HEK293 (cell line): ENCODE results near the gene QPCT.

Source experiments
- CTCF ChIP-seq: fragments of 450-650 bp; formaldehyde crosslinking; IDR thresholded peaks from 2 replicates; pipeline ENCODE4 v1.5.1; 2016; ENCODE audit warnings: missing biosample characterization, missing genetic modification characterization
- ELK4 ChIP-seq: IDR thresholded peaks from 2 replicates; pipeline ENCODE4 v1.6.1; 2011; ENCODE audit warnings: mild to moderate bottlenecking, low read depth, low read length, borderline replicate concordance
- KLF16 ChIP-seq: fragments of 450-650 bp; formaldehyde crosslinking; IDR thresholded peaks from 2 replicates; pipeline ENCODE4 v1.5.1; 2017; ENCODE audit warnings: missing biosample characterization, missing genetic modification characterization
- OVOL3 ChIP-seq: fragments of 450-650 bp; formaldehyde crosslinking; IDR thresholded peaks from 2 replicates; pipeline ENCODE4 v1.5.1; 2016; ENCODE audit warnings: missing biosample characterization, missing genetic modification characterization
- SCRT1 ChIP-seq: fragments of 450-650 bp; formaldehyde crosslinking; IDR thresholded peaks from 2 replicates; pipeline ENCODE4 v1.5.1; 2016; ENCODE audit warnings: missing biosample characterization, missing genetic modification characterization, borderline replicate concordance
- ZNF211 ChIP-seq: fragments of 450-650 bp; formaldehyde crosslinking; IDR thresholded peaks from 2 replicates; pipeline ENCODE4 v1.5.1; 2016; ENCODE audit warnings: low read depth, missing biosample characterization, missing genetic modification characterization
- ZNF449 ChIP-seq: fragments of 450-650 bp; formaldehyde crosslinking; IDR thresholded peaks from 2 replicates; pipeline ENCODE4 v1.5.1; 2017; ENCODE audit warnings: missing biosample characterization, mild to moderate bottlenecking, missing genetic modification characterization, moderate library complexity
- ZNF621 ChIP-seq: fragments of 450-650 bp; formaldehyde crosslinking; IDR thresholded peaks from 2 replicates; pipeline ENCODE4 v1.5.1; 2017; ENCODE audit warnings: missing biosample characterization, missing genetic modification characterization
- ZNF843 ChIP-seq: fragments of 450-650 bp; formaldehyde crosslinking; IDR thresholded peaks from 2 replicates; pipeline ENCODE4 v1.5.1; 2016; ENCODE audit warnings: missing biosample characterization, missing genetic modification characterization

GRCh38 chr2:37355735-37356134 is 11.3 kb downstream of the QPCT start:
- TF ChIP-seq ZNF621 (no peak), ZNF449 (tag by site-specific recombination) (no peak), CTCF (no peak), ZNF843 (no peak), KLF16 (tag by site-specific recombination) (no peak), SCRT1 (no peak), ZNF211 (tag by site-specific recombination) (no peak), ELK4 (no peak), OVOL3 (tag by site-specific recombination) (no peak)
